Measurements from ENCODE around the gene CFHR5.
A peak's percentile ranks its signal among the peaks of the same experiment; 100 is the strongest.
"Not testable (repeated sequence)": the region's sequence is repeated elsewhere in the genome, so short reads cannot be mapped to it uniquely, and the experiment has no call there.

CFHR5 gene

GRCh38 chr1:197021716-197022115 is 44.4 kb downstream of the CFHR5 start:
- no peak for DNase-seq (ENCODE audit: extremely low read depth, low read depth)

DNA sequence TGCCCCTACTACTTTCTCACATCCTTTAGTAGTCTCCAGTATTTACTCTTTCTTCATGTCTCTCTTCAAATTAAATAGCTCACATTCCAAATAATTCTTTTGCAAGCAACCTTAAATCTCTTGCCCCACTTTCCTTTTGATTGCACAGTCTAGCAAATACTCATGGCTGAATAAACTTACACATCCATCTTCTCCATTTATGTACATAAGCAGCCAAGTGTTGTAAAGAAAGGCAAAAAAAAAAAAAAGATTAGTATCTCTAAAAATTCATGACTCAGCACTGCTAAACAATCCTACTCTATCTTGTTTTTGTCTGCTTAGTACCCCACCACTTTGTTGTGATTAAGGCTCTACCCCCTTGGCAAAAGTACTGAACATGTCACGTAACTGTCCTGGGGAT is 47.1 kb downstream of the CFHR5 start:
- TF ChIP-seq, protein P1, sequence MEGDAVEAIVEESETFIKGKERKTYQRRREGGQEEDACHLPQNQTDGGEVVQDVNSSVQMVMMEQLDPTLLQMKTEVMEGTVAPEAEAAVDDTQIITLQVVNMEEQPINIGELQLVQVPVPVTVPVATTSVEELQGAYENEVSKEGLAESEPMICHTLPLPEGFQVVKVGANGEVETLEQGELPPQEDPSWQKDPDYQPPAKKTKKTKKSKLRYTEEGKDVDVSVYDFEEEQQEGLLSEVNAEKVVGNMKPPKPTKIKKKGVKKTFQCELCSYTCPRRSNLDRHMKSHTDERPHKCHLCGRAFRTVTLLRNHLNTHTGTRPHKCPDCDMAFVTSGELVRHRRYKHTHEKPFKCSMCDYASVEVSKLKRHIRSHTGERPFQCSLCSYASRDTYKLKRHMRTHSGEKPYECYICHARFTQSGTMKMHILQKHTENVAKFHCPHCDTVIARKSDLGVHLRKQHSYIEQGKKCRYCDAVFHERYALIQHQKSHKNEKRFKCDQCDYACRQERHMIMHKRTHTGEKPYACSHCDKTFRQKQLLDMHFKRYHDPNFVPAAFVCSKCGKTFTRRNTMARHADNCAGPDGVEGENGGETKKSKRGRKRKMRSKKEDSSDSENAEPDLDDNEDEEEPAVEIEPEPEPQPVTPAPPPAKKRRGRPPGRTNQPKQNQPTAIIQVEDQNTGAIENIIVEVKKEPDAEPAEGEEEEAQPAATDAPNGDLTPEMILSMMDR (IDR thresholded peaks at IDR 0.05; ENCODE audit: low read depth, low read length, missing control alignments) = no peak
- no peak overlapping the region for H3K4me3 ChIP-seq (replicated peaks; ENCODE audit: low read depth, low read length)
- DNase-seq (ENCODE audit: extremely low read depth, low read depth) = no peak

More at GRCh38 chr1:197021716-197022115, 44.4 kb downstream of the CFHR5 start:
- H3K4me3 ChIP-seq (replicated peaks; ENCODE audit: low read depth, low read length) = no peak overlapping the region
- TF ChIP-seq, protein P1 (IDR thresholded peaks at IDR 0.05; ENCODE audit: low read depth, low read length, missing control alignments) = no peak

DNA sequence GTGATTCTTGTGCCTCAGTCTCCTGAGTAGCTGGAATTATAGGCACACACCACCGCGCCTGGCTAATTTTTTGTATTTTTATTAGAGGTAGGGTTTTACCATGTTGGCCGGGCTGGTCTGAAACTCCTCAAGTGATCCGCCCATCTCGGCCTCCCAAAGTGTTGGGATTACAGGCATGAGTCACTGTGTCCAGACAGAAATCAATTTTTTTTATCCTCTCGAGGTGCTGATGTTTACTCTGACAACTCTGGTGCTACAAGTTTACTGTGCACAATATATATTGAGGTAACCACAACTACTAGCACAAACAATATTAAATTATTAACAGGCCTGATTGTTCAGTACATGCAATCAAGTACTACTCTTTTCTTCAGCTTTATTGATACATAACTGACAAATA is 50.0 kb downstream of the CFHR5 start:
- no peak for DNase-seq (ENCODE audit: extremely low read depth, low read depth)
- H3K4me3 ChIP-seq (replicated peaks; ENCODE audit: low read depth, low read length) = no peak overlapping the region
- TF ChIP-seq, protein P1 (IDR thresholded peaks at IDR 0.05; ENCODE audit: low read depth, low read length, missing control alignments) = no peak

GRCh38 chr1:197029749-197030148 is 52.4 kb downstream of the CFHR5 start:
- TF ChIP-seq, protein P1 (IDR thresholded peaks at IDR 0.05; ENCODE audit: low read depth, low read length, missing control alignments) = no peak
- DNase-seq (ENCODE audit: extremely low read depth, low read depth) = no peak
- no peak overlapping the region for H3K4me3 ChIP-seq (replicated peaks; ENCODE audit: low read depth, low read length)

GRCh38 chr1:197034631-197035339 is 57.4 kb downstream of the CFHR5 start:
- DNase-seq (ENCODE audit: extremely low read depth, low read depth) = peak; percentile 20
- not testable (repeated sequence) for H3K4me3 ChIP-seq (replicated peaks; ENCODE audit: low read depth, low read length)

DNA sequence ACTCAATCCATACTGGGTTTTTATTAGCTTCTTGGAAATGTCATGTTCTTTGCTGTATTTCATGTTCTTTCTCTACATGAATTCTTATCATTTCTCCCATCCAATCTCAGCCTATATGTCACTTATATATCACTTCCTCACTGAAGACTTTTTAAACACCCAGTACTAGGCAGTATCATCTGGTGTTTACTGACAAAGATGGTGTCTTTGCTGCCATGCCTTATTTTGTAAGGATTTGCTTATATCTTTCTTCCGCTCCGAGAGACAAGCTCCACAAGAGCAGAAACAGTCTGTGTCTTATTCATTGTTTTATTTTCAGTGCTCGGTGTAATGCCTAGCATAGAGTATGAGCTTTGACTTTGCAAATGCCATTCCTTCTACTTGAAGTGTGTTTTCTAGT is 59.5 kb downstream of the CFHR5 start:
- TF ChIP-seq, protein P1 (IDR thresholded peaks at IDR 0.05; ENCODE audit: low read depth, low read length, missing control alignments) = no peak
- no peak for DNase-seq (ENCODE audit: extremely low read depth, low read depth)
- H3K4me3 ChIP-seq (replicated peaks; ENCODE audit: low read depth, low read length) = no peak overlapping the region

- TF ChIP-seq, protein P1 (IDR thresholded peaks at IDR 0.05; ENCODE audit: low read depth, low read length, missing control alignments) = no peak
- DNase-seq (ENCODE audit: extremely low read depth, low read depth) = no peak
- H3K4me3 ChIP-seq (replicated peaks; ENCODE audit: low read depth, low read length) = no peak overlapping the region
Observed at GRCh38 chr1:197041486-197042353, 64.4 kb downstream of the CFHR5 start.
